ENCODE data around the gene LYZ. TPM values are rescaled to one million over a fixed set of nuclear protein-coding genes. Genes with fewer than 3 reads are reported as not detected.
A peak's percentile ranks its signal among the peaks of the same experiment; 100 is the strongest.

LYZ gene
- total and polyA plus RNA-seq, 9 of the 15 experiments (the other 6 are each of a cell fraction or from before 2014, with no cell fraction given) = 27.2 to 96.3 (median 42.1) TPM

- no peak for TF ChIP-seq GTF3C2 (IDR thresholded peaks at IDR 0.05; ENCODE audit: borderline replicate concordance, extremely low read depth, insufficient read length)
- TF ChIP-seq MCM2 (IDR thresholded peaks at IDR 0.05; ENCODE audit: low read depth) = no peak
- no peak for TF ChIP-seq ZHX1 (conservative IDR thresholded peaks at IDR 0.05; ENCODE audit: low read length)
- 0 out of 2 replicates have a peak, but pooled peaks have one; percentile 50 for TF ChIP-seq SMARCE1 (IDR thresholded peaks at IDR 0.05)
- no peak for TF ChIP-seq GATAD2A (IDR thresholded peaks at IDR 0.05)
- no peak for TF ChIP-seq ERF (CRISPR knock-in tag; IDR thresholded peaks at IDR 0.05)
- peak in 1 of 2 experiments; percentile 39; a peak in 1 of 4 replicates for TF ChIP-seq HDAC1 (IDR thresholded peaks at IDR 0.05)
- no peak for TF ChIP-seq IRF1 (CRISPR knock-in tag; IDR thresholded peaks at IDR 0.05; ENCODE audit: borderline replicate concordance)
- TF ChIP-seq ZNF551 (CRISPR knock-in tag; IDR thresholded peaks at IDR 0.05) = no peak
- TF ChIP-seq RFX7 (CRISPR knock-in tag; IDR thresholded peaks at IDR 0.05) = no peak
- TF ChIP-seq ELF1 (tag; IDR thresholded peaks at IDR 0.05) = peak; percentile 88
- TF ChIP-seq ATF1 (CRISPR knock-in tag; IDR thresholded peaks at IDR 0.05) = no peak
- TF ChIP-seq ATF1 (tag; IDR thresholded peaks at IDR 0.05) = peak; percentile 73
- peak; percentile 23 for TF ChIP-seq NUFIP1 (IDR thresholded peaks at IDR 0.05; ENCODE audit: partially characterized antibody)
Measured at GRCh38 chr12:69330475-69331473, 17.4 kb upstream of the LYZ start (continued).
